Measurements from ENCODE around the gene EXOC4.

Gene EXOC4

DNA sequence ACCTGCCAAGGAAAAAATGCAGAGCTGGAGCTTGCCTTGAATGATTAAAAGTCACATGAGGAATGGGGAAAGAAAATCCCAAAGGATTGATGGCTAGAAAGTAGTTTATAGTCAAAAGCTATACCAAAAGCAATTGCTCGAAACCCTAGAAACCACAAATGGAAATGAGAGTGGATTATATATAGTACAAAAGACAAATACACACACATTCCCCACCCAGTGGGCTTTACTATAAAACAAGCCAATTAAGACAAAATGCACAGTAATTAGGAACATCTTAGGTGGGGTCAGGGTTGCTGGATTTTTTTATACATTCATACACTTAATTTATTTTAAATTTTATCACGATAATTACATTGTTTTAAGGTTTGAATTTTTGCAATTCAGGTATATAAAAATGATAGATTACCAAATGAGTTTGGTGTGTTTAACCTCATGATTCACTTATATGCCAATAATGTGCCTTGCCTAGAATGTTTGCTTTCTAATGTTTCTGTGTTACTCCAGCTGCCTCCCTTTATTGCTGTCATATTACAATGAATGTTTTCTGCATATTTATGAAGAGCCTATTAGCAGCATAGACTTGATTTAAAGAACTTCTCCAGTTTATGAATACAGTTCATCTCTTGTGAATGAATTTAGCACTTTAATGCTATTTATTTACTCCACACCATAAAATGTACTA is 421.3 kb downstream of the EXOC4 start:
- DNase-seq (ENCODE audit: low read depth), result no peak

DNA sequence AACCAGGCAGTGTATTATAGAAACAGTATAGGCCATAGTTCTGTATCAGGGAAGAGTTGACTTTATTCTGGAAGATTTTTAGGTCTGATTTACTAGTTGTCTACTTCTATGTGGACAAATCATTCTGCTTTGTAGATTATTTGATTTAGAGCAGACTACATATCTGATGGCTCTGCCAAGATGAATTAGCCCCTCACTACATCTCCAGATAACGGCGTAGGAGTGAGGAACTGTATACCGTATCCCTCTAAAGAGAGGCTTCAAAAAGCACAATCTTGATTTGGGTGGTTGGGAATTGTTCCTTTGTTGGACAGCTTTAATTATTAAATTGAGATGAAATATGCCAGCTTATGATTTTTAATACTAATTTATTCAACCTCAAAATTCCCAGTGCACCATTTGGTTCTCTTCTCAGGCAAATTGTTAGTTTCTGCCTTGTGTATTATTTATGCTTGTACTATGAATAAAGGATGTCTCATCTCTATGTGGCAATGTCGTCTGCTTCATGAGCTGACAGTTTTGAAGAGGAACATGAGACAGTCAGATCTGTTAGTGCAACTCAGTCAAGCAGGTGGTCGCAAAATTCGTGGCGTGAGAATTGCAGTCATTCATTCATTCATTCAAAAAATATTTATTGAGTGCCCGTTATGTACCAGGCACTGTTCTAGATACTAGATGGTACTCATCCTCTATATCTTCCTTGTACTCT is 422.8 kb downstream of the EXOC4 start:
- DNase-seq (ENCODE audit: low read depth), result no peak

DNA sequence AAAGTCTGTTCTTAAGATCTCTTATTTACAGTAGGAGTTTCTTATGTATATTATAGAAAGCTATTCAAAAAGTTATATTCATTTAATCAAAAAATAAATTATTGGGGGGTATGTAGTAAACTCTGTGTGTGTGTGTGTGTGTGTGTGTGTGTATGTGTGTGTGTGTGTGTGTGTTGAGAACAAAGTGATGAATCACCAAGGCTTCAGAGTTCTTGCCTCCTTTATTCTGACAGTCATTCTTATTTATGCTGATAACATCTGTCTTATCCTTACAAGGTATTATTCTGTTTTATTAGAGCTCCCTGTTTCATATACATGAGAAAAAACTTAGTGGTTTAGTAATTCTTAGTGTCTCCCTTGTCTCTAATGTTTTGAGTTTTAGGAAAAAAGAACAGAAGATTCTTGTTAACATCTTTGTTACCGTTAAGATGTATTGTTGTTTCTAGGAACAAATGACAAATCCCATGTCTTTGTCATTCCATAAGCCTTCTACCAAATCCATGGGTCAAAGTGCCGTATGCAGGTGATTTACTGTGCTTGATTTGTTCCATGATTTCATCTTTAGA is 424.0 kb downstream of the EXOC4 start:
- no peak for DNase-seq (ENCODE audit: low read depth)

DNA sequence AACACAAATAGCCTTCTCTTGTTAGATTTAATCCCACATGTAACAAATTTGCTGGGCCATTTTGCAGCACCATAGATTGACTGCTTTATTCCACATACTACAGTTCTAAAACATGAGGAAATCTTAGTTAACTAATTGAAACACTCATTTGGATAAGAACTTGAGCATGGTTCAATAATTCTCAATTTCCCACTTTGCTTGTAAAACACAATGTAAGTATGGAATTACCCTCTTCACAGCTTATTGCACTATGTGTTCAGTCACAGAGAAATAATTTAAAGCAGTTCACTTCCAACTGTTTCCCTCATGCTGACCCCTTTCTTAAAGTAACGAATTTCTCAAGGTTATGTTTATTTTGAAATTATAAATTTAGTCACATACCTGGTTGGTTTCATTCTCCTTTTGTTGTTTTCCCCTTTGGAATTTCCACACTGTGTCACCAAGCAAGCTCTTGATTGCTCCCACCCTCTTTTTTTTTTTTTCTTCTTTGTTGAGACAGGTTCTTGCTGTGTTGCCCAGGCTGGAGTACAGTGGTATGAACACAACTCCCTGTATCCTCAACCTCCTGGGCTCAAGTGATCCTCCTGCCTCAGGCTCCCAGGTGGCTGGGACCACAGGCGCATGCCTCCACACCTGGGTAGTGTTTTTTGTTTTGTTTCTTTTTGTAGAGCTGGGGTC is 425.4 kb downstream of the EXOC4 start:
- DNase-seq (ENCODE audit: low read depth), result no peak

DNA sequence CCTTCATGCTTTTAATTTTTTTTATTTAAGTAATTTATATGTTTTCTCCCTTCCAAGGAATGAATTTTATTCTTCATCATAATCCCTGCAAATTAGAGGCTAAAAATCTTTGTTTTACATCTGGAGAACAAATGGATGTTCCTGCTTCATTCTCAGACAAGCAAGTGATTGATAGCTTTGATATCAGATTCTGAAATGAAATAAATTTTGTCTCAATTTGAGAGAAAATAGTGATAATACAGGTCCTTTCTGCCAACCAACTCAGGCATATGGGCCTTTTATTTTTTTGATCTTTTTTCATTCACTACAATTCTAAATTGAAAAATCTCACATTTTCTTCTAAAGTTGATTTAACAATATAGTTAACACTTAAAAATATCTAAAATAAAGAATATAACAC is 427.1 kb downstream of the EXOC4 start:
- DNase-seq (ENCODE audit: low read depth), result no peak

DNA sequence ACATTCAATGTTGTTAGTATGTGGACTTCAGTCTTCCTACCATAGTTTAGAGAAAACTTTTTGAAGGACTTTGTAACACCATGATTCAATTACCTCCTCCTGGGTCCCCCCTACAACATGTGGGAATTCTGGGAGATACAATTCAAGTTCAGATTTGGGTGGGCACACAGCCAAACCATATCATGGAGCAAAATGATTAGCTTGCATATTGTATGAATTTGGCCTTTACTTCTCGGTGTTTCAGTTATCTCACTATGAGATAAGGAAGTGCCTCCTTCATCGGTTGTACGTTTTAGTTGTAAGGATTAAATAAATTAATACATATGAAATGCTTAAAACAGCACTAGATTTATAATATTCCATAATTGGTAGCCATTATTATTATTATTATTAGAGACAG is 428.7 kb downstream of the EXOC4 start:
- no peak for DNase-seq (ENCODE audit: low read depth)

DNA sequence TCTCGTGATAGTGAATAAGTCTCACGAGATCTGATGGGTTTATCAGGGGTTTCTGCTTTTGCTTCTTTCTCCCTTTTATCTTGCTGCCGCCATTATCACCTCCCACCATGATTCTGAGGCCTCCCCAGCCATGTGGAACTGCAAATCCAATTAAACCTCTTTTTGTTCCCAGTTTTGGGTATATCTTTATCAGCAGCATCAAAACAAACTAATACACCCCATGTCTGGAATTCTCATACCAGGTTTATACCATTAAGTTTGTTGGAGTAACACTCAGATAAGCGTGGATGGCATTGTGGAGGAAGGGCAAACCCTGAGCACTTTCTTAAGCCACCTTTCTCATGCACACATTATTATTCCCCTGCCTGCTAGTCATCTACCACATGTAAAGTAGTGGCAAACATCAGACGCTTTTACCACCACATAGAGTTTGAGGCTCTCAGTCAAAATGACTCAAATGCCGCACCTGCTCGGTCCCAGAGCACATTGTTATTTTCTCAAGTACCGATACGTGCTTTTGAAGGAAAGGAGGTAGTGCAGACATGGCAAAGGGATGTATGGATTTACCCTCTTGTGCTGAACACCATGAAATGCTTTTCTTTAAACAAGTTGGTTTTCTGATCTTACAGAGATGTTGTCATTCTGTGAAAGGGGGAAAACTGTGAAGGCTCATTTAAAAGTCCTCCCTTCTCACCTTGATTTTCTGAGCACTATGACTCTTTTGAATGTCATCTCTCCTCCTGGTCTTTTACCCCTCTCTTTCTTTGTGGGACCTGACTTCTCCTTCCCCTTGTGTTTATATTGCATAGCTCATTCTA is 429.7 kb downstream of the EXOC4 start:
- no peak for DNase-seq (ENCODE audit: low read depth)

DNA sequence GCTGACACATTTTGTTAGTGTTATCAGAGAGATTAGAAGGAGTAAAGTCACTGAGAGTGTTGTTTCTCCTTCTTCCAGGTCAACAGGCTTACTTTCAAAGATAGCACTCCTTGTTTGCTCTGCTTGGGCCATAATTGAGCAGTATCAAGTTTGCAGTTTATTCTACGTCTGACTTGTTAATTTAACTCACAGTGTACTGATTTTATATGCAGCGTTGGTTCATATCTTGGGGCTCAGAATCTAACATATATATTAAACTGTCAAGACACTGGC is 430.2 kb downstream of the EXOC4 start:
- DNase-seq (ENCODE audit: low read depth), result no peak

DNA sequence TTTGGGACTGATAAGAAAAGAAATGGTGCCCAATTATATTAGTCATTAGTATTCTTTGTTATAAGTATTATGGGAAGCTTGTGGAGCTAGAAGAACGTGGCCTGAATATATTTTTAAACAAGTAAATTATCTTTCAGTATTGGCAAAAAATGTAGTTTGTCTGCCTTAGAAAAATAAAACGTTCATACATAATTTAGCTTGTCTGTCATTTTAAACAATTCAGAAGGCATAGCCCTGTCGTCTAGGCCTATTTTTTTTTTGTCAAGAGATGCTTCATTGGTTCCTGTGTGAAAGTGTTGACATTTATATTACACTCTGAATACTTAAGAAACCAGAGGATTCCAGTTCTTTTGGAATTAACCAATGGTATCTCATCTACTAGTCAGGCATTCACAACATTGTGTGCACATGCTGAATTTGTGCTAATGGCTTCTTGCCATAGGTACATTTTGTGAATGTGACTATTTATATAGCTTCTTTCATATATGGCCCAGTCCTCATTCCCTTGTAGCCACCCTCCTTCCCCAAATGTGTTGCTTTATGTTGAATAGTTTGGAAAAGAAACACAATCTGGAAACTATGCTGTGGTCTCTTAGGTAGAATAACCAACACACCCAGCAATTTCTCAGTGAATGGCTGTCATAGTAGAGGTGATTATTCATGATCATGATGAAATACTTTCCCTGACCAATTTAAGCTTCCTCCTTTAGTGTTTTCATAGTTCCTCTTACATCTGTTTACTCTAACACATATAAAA is 435.8 kb downstream of the EXOC4 start:
- DNase-seq (ENCODE audit: low read depth), result no peak

DNA sequence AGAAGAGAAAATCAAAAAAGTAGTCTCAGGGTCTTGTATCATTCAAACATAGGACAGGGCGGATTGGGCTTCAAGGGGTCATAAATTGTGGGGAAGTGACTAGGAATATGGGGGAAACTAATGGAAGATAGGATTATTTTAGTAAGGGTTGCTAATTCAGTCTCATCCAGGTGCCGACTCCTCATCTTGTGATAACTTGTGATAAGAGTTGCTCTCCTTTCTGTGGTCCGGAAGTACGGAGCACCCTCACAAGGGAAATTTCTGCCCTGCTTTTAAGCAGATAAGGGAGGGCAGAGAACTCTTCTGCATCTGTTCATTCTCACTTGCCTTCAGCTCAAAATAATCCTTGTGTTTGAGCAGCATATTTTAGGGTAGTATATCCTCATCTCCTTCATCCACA is 437.9 kb downstream of the EXOC4 start:
- no peak for DNase-seq (ENCODE audit: low read depth)

DNA sequence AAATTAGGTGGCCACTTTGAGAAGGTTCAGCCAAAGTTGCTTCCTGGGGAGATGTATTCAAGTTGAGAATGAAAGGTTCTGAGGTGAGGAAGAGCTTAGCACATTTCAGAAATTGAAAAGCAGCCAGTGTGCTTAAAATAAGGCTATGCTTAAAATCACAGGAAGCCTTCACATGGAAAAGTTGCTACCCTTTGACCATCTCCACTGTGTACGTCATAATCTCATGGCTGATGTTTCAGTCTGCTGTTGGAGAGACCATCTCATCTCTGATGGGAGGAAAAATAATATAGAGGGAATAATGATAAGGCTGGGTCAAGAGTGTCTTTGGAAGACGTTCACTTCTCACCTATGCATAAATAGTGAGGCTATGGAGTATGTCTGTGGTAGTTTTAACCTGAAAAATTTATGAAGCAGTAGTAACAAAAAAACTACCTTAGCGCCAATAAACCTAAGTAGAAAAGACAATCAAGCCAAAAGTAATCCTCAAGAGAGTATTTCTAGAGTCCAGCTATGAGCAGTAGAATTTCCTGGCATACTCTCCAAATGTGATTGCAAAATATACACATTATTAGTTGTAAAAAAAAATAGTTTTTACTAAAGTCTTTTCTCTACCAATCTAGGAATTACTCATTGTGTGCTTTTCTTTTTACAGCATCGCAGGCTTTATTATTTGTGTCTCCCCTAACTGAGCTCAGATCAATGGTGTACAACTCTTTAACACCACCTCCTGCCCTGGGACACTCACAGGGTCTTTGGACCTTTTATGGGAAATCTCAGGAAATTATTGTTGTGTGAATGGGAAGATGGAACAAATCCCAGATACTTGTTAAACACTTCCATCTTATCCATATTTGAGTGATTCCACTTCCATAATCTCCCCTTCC is 439.1 kb downstream of the EXOC4 start:
- DNase-seq (ENCODE audit: low read depth), result no peak

DNA sequence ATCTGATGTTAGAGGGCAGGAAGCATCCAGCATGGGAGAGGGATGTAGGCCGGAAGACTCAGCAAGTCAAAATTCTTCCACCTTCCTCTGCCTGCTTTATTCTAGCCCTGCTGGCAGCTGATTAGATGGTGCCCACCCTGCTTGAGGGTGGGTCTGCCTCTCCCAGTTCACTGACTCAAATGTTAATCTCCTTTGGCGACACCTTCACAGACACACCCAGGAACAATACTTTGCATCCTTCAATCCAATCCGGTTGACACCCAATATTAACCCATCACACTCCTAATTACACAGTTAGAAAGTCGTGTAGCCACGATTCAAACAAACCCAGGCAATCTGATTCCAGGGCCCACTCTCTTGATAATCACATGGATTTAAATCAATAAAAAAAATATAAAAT is 440.4 kb downstream of the EXOC4 start:
- DNase-seq (ENCODE audit: low read depth), result no peak

DNA sequence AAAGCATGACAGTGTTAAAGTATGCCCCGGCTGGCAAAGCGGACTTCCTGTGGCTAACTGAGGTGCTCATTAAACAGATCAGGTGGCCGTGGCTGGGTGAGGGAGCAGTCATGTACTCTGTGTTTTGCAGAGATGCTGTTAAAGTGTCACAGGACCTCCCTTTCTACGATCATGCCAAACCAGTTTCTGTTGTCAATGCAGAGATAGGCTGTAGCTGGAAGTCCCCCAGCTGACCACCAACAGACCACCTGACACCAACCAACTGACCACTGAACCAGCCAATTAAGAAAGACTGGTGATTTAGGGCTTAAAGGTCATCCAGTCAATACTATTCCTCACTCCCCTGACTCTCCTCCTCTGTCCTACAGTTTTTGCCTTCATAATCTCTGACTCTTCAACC is 443.2 kb downstream of the EXOC4 start:
- no peak for DNase-seq (ENCODE audit: low read depth)

DNA sequence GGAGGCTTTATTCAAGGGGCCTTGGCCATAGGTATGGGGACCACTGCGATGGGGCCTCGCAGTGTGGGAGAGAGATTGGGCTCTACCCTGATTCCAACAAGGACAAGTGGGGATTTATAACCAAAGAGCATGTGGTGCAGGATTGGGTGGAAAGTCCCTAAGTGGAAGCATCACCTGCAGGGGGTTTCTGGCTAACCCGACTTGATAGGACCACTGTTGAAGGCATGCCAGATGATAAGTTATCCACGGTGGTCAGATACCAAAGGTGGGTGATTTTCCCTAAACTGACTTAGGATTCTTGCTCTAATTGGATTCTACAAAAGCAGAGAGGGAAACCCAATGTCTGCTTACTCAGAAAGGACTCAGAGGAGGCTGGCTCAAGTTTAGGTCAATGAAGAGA is 444.7 kb downstream of the EXOC4 start:
- DNase-seq (ENCODE audit: low read depth), result no peak

DNA sequence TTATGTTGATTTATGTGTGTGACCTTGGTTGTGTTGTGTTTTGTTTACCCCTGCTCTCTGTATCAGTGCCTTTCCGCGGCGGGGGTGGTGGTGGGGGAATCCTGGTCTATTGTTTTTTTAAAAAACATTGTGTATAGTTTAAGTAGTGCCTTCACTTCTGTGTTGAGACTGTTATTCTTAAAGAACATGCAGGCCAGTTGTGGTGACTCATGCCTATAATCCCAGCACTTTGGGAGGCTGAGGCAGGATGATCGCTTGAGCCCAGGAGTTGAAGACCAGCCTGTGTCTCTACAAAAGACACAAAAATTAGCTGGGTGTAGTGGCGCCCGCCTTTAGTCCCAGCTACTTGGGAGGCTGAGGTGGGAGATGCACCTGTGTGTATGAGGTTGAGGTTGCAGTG is 445.2 kb downstream of the EXOC4 start:
- DNase-seq (ENCODE audit: low read depth), result no peak

DNA sequence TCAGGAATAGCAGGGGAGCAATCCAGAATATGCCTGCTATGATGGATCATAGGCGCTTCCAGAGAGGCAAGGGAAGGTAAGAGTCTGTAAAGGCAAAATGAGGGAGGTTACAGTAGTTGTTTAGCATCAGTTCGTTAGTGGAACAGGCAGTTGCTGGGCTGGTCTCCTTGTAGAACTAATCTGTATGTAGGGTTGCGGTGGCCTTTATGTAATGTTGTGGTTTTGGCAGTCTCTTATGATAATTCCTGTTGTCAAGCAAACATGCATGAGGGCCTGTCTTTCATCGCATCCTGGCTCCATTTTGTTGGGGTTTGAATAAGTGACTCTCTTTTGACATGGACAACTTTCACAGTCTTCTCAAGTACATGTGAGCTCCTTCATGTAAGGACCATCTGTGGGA is 446.5 kb downstream of the EXOC4 start:
- no peak for DNase-seq (ENCODE audit: low read depth)

DNA sequence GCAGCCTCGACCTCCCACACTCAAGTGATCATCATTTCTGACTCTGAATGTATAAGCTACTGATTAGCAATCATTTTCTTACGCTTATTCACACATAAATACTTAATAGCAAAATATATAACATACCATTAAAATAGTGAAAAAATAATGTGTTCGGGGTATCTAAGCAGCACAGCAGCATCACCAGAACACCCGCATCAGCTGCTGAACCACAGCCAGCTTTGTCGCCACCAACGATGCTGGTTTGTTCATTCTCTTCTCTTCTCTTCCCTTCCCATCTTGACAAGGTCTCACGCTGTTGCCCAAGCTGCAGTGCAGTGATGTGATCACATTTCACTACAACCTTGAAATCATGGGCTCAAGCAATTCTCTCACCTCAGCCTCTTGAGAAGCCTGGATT is 449.2 kb downstream of the EXOC4 start:
- DNase-seq (ENCODE audit: low read depth), result no peak

DNA sequence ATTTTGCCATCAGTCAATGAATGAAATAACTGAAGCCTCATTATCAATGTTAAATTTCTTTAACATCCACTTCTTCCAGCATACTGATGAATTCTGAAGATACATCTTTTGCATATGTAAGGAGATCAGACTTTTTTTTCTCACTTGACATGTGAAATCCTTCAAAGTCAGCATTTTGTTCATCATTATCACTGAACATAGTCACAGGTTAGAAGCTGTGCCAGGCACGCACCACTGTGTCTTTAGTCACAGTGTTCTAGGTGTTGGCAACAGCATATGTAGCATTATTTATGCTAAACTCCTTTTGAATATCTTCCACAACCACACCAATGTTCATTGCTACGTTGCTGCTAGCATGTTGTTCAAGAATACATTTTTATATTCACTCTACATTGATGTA is 450.1 kb downstream of the EXOC4 start:
- DNase-seq (ENCODE audit: low read depth), result no peak

DNA sequence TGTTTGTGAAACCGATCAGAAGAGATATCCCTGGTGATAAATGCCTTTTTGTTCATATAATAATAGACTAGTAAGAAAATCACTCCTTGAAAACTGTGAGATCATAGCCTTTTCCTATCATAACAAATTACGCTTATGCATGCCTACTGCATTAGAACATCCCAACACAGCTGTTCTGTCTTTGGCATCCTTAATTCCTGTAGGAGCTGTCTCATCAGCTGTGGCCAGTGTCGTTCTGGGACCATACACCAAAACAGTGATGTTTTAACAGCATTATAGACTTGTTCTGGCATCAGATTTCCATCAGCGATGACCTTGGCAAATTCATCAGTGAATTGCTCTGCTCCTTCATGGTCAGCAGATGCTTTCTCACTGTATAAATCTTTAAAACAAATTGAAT is 450.7 kb downstream of the EXOC4 start:
- no peak for DNase-seq (ENCODE audit: low read depth)

DNA sequence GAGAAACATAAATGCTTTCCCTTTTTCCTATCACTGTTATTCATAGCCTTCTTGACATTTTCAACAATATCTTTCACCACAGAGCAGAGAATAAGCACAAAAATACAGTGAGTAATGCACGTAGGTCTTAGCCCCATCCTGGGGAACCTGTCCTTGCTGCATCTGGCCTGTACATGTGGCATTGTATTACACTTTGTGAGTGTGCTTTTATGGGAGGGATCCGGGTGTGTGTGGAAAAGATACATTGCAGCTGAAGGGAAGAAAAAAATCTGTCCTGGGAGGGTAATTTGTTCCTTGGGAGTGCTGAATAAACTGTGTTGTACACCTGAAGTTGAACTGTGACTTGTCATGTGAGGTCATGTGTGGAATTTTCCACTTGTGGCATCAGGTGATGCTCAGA is 451.6 kb downstream of the EXOC4 start:
- DNase-seq (ENCODE audit: low read depth), result no peak

DNA sequence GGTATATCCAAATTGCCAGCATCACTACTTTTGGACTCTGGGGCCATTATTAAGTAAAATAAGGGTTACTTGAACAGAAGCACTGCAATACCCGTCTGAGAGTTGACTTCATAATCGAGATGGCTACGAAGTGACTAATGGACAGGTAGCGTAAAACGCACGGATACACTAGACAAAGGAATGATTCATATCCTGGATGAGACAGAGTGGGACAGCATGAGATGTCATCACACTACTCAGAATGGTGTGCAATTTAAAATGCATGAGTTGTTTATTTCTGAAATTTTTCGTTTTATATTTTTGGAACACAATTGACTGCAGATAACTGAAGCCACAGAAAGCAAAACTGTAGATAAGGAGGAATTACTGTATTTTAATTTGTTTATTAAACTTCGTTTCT is 452.7 kb downstream of the EXOC4 start:
- DNase-seq (ENCODE audit: low read depth), result no peak
